ENCODE results near the gene TTC28. TPM values are rescaled to one million over a fixed set of nuclear protein-coding genes. Genes with fewer than 3 reads are reported as not detected.

Gene TTC28
- total RNA-seq, 1 donor from 2014 or later: 23.2 TPM

DNA sequence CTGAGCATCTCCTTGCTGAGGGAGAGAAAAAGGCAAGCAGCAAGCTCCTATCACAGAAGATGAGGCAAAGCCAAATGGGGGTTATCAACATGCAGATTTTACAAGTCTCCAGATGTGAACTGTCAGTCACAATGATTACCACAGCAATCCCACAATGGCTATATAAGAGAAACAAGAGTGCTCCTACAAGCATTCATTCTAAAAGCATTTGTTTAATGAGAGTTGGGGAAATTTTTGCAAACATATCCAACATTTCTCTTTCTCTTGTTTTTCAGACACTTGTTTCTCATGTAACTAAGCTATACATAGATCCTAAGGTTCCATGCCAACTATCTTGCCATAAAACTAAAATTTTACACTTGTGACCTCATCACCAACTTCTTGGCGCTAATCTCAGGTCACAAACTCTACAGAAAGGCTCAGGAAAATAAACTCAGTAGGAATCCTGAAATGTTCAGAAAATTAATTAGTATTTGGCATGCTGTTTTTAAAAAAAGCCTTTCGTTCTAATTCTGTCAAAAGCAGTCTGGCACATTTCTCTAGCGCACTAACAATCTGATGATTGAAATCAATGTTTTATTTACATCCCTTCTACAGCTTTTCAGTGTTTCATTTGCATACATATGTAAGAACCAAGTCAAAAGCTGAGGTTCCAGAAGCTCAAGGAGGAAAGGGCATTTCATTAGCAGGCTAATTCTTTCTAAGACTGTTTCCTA is 199.5 kb downstream of the TTC28 start:
- Mint-ChIP-seq H3K4me1 (ENCODE audit: low read depth, unreplicated experiment) (no peaks in the 10 kb centered on the region), H3K27ac (ENCODE audit: unreplicated experiment) (no peak overlapping the region), H3K36me3 (ENCODE audit: low read depth, unreplicated experiment) (no peaks in the 10 kb centered on the region), H3K4me3 (ENCODE audit: unreplicated experiment) (no peak overlapping the region), H3K9me3 (ENCODE audit: unreplicated experiment) (no peaks in the 10 kb centered on the region), H3K27me3 (ENCODE audit: low read depth, unreplicated experiment) (no peaks in the 10 kb centered on the region)
- no peak overlapping the region for H3K4me2 ChIP-seq (ENCODE audit: low read length)
- H3K27me3 ChIP-seq (ENCODE audit: insufficient read depth, low read length): no peaks in the 10 kb centered on the region
- H2AFZ ChIP-seq (ENCODE audit: low read depth, low read length): no peak overlapping the region
- H3K4me1 ChIP-seq (ENCODE audit: insufficient read depth, low read length): no peaks in the 10 kb centered on the region
- no peaks in the 10 kb centered on the region for H3K9me3 ChIP-seq (ENCODE audit: insufficient read depth, low read depth, low read length)
- no peak overlapping the region for H3K9ac ChIP-seq (ENCODE audit: low read length)
- H4K20me1 ChIP-seq (ENCODE audit: insufficient read depth, low read length): no peaks in the 10 kb centered on the region
- H3K79me2 ChIP-seq (ENCODE audit: insufficient read depth, low read length): no peaks in the 10 kb centered on the region
- FAIRE-seq (no peak), DNase-seq (ENCODE audit: low read depth) (no peak)
- H3K27ac ChIP-seq (ENCODE audit: low read depth, low read length): no peak overlapping the region
- H3K36me3 ChIP-seq (ENCODE audit: insufficient read depth, low read length): no peaks in the 10 kb centered on the region
- no peak for TF ChIP-seq EZH2 (IDR thresholded peaks at IDR 0.05; ENCODE audit: insufficient read depth, low read length)
- TF ChIP-seq, protein P1, sequence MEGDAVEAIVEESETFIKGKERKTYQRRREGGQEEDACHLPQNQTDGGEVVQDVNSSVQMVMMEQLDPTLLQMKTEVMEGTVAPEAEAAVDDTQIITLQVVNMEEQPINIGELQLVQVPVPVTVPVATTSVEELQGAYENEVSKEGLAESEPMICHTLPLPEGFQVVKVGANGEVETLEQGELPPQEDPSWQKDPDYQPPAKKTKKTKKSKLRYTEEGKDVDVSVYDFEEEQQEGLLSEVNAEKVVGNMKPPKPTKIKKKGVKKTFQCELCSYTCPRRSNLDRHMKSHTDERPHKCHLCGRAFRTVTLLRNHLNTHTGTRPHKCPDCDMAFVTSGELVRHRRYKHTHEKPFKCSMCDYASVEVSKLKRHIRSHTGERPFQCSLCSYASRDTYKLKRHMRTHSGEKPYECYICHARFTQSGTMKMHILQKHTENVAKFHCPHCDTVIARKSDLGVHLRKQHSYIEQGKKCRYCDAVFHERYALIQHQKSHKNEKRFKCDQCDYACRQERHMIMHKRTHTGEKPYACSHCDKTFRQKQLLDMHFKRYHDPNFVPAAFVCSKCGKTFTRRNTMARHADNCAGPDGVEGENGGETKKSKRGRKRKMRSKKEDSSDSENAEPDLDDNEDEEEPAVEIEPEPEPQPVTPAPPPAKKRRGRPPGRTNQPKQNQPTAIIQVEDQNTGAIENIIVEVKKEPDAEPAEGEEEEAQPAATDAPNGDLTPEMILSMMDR (IDR thresholded peaks at IDR 0.05; ENCODE audit: insufficient read depth, low read depth, low read length): no peak
- no peak overlapping the region for H3K4me3 ChIP-seq (ENCODE audit: insufficient read depth, low read depth, low read length)

DNA sequence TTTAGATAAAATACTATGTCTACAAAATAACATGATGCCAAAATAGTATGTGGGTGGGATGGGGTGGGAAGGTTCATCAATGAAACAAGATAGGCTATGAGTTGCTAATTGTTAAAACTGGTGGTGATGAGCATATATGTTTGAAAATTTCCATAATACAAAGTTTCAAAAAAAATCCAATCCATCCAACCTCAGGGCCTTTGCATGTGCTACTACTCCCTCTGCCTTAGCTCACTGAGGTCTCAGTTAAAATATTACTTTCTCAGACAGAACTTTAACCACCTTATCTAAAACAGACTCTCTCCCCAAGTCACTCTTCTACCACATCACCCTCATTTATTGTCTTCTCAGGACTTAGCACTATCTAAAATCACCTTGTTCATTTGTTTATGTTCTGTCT is 201.1 kb downstream of the TTC28 start:
- Histone ChIP-seq H3K4me3 (ENCODE audit: insufficient read depth, low read depth, low read length) (no peak overlapping the region), H3K36me3 (ENCODE audit: insufficient read depth, low read length) (no peaks in the 10 kb centered on the region), H3K4me2 (ENCODE audit: low read length) (no peak overlapping the region), H3K27ac (ENCODE audit: low read depth, low read length) (no peak overlapping the region), H3K27me3 (ENCODE audit: insufficient read depth, low read length) (no peaks in the 10 kb centered on the region), H3K9me3 (ENCODE audit: insufficient read depth, low read depth, low read length) (no peaks in the 10 kb centered on the region), H2AFZ (ENCODE audit: low read depth, low read length) (no peak overlapping the region), H3K79me2 (ENCODE audit: insufficient read depth, low read length) (no peaks in the 10 kb centered on the region), H3K9ac (ENCODE audit: low read length) (no peak overlapping the region), H4K20me1 (ENCODE audit: insufficient read depth, low read length) (no peaks in the 10 kb centered on the region), H3K4me1 (ENCODE audit: insufficient read depth, low read length) (no peaks in the 10 kb centered on the region)
- no peaks in the 10 kb centered on the region for H3K9me3 Mint-ChIP-seq (ENCODE audit: unreplicated experiment)
- no peaks in the 10 kb centered on the region for H3K36me3 Mint-ChIP-seq (ENCODE audit: low read depth, unreplicated experiment)
- no peak overlapping the region for H3K4me3 Mint-ChIP-seq (ENCODE audit: unreplicated experiment)
- DNase-seq (ENCODE audit: low read depth) (no peak), FAIRE-seq (no peak)
- no peaks in the 10 kb centered on the region for H3K27me3 Mint-ChIP-seq (ENCODE audit: low read depth, unreplicated experiment)
- no peak overlapping the region for H3K27ac Mint-ChIP-seq (ENCODE audit: unreplicated experiment)
- H3K4me1 Mint-ChIP-seq (ENCODE audit: low read depth, unreplicated experiment): no peaks in the 10 kb centered on the region
- TF ChIP-seq EZH2 (IDR thresholded peaks at IDR 0.05; ENCODE audit: insufficient read depth, low read length): no peak
- TF ChIP-seq, protein P1 (IDR thresholded peaks at IDR 0.05; ENCODE audit: insufficient read depth, low read depth, low read length): no peak

DNA sequence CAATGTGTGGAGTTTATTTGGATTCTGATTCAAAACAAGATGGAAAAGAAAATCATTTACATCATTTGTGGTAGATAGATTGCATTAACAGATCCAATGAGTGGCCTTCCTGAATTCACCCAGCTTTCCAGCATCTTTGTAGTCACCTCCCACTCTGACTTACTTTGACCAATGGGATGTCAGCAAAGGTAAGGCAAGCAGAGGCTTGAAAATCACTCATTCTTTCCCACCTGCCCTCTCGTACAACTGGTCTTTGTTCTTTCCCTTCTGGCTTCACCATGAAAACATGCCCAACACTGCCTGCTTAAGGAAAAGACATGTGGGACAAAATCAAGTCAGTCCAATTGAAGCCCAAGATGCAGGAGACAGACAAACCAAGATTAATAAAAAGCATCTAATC is 202.1 kb downstream of the TTC28 start:
- Histone ChIP-seq H3K4me3 (ENCODE audit: insufficient read depth, low read depth, low read length) (no peak overlapping the region), H3K4me1 (ENCODE audit: insufficient read depth, low read length) (no peaks in the 10 kb centered on the region), H3K4me2 (ENCODE audit: low read length) (no peak overlapping the region), H3K9me3 (ENCODE audit: insufficient read depth, low read depth, low read length) (no peaks in the 10 kb centered on the region), H3K27ac (ENCODE audit: low read depth, low read length) (no peak overlapping the region), H3K27me3 (ENCODE audit: insufficient read depth, low read length) (no peaks in the 10 kb centered on the region), H3K9ac (ENCODE audit: low read length) (no peak overlapping the region), H2AFZ (ENCODE audit: low read depth, low read length) (no peak overlapping the region), H3K36me3 (ENCODE audit: insufficient read depth, low read length) (no peaks in the 10 kb centered on the region), H3K79me2 (ENCODE audit: insufficient read depth, low read length) (no peaks in the 10 kb centered on the region), H4K20me1 (ENCODE audit: insufficient read depth, low read length) (no peaks in the 10 kb centered on the region)
- Mint-ChIP-seq H3K9me3 (ENCODE audit: unreplicated experiment) (no peaks in the 10 kb centered on the region), H3K27me3 (ENCODE audit: low read depth, unreplicated experiment) (no peaks in the 10 kb centered on the region), H3K4me3 (ENCODE audit: unreplicated experiment) (no peak overlapping the region), H3K36me3 (ENCODE audit: low read depth, unreplicated experiment) (no peaks in the 10 kb centered on the region), H3K27ac (ENCODE audit: unreplicated experiment) (no peak overlapping the region), H3K4me1 (ENCODE audit: low read depth, unreplicated experiment) (no peaks in the 10 kb centered on the region)
- TF ChIP-seq, protein P1 (IDR thresholded peaks at IDR 0.05; ENCODE audit: insufficient read depth, low read depth, low read length): no peak
- no peak for TF ChIP-seq EZH2 (IDR thresholded peaks at IDR 0.05; ENCODE audit: insufficient read depth, low read length)
- DNase-seq (ENCODE audit: low read depth) (no peak), FAIRE-seq (no peak)
